Esophagus muscularis mucosa (tissue), 4 donors: Measurements from ENCODE around the gene SS18L1.

Source experiments
- EP300 ChIP-seq: sonication (generic); formaldehyde crosslinking; IDR thresholded peaks from one replicate; pipeline ENCODE4 v1.6.1; 2017; ENCODE audit warnings: antibody characterized with exemption
- POLR2A ChIP-seq: fragments of 450-650 bp; IDR thresholded peaks from one replicate; pipeline ENCODE4 v1.6.1; 2017; ENCODE audit warnings: antibody characterized with exemption, moderate library complexity, mild to moderate bottlenecking, low read depth
- POLR2AphosphoS5 ChIP-seq, 2 donors: sonication (generic); formaldehyde crosslinking; IDR thresholded peaks; one replicate each; pipeline ENCODE4 v1.6.1; 2017; ENCODE audit warnings: antibody characterized with exemption in 2 of 2
- TF ChIP-seq, protein P1 (sequence below), 3 experiments: fragments of 200-600 bp in 2 of 3; fragments of 450-650 bp in 1 of 3; sonication (generic) in 2 of 3; IDR thresholded peaks; one replicate each; pipeline ENCODE4 v1.5.1; 2017 to 2019; ENCODE audit warnings: antibody characterized with exemption in 3 of 3, mild to moderate bottlenecking in 2 of 3, moderate library complexity in 1 of 3

DNA sequence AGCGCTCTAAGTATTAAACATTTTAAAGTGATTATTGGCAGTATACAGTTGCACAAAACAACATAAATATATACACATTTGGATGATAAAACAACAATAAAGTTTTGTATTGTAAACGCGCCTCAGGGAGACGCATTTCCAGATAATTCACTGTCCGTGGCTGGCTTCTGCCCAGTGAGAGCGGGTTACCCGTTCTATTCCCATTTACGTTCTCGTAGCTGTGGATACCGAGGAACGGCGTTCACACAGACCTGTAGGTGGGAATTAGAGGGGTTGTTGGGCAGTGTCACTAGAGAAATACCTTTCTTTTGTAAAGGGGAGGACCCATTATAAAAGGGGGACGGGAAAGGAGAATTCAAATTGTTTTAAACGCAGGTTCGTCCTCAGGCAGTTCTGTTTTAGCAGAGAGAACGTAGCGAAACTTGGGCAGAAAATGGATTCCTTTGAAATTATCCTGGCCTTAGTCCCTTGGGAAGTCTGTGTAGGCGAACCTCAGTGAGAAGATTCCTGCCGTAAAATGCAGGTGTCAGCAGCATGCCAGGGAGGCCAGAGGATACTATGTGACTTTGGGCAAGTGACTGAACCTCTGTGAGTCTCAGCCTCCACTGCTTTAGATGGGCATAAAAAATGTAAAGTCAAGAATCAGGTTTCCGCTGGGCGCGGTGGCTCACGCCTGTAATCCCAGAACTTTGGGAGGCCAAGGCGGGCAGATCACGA lies 40.0 kb downstream of the SS18L1 start:
- no peak for TF ChIP-seq EP300
- TF ChIP-seq, protein P1, sequence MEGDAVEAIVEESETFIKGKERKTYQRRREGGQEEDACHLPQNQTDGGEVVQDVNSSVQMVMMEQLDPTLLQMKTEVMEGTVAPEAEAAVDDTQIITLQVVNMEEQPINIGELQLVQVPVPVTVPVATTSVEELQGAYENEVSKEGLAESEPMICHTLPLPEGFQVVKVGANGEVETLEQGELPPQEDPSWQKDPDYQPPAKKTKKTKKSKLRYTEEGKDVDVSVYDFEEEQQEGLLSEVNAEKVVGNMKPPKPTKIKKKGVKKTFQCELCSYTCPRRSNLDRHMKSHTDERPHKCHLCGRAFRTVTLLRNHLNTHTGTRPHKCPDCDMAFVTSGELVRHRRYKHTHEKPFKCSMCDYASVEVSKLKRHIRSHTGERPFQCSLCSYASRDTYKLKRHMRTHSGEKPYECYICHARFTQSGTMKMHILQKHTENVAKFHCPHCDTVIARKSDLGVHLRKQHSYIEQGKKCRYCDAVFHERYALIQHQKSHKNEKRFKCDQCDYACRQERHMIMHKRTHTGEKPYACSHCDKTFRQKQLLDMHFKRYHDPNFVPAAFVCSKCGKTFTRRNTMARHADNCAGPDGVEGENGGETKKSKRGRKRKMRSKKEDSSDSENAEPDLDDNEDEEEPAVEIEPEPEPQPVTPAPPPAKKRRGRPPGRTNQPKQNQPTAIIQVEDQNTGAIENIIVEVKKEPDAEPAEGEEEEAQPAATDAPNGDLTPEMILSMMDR (IDR thresholded peaks at IDR 0.05): no peak
- no peak for TF ChIP-seq POLR2A
- no peak for TF ChIP-seq POLR2AphosphoS5 (IDR thresholded peaks at IDR 0.05)
